Upper lobe of left lung (tissue), 4 donors: ENCODE results near the gene MRPL23.

Experiments used
- EP300 ChIP-seq, 4 donors: sonication (generic); formaldehyde crosslinking; IDR thresholded peaks; one replicate each; pipeline ENCODE4 v1.5.1; 2017; ENCODE audit warnings: antibody characterized with exemption in 4 of 4, control low read depth in 2 of 4
- POLR2A ChIP-seq, 4 donors: fragments of 450-650 bp; IDR thresholded peaks; one replicate each; pipeline ENCODE4 v1.5.1; 2016 to 2017; ENCODE audit warnings: antibody characterized with exemption in 4 of 4, mild to moderate bottlenecking in 2 of 4
- POLR2AphosphoS5 ChIP-seq, 2 donors: sonication (generic); formaldehyde crosslinking; IDR thresholded peaks; one replicate each; pipeline ENCODE4 v1.5.1; 2017; ENCODE audit warnings: antibody characterized with exemption in 2 of 2
- TF ChIP-seq, protein P1 (sequence below), 6 experiments: fragments of 450-650 bp in 4 of 6; fragments of 200-600 bp in 2 of 6; sonication (generic) in 2 of 6; IDR thresholded peaks; one replicate each; pipeline ENCODE4 v1.5.1; 2016 to 2019; ENCODE audit warnings: antibody characterized with exemption in 6 of 6

DNA sequence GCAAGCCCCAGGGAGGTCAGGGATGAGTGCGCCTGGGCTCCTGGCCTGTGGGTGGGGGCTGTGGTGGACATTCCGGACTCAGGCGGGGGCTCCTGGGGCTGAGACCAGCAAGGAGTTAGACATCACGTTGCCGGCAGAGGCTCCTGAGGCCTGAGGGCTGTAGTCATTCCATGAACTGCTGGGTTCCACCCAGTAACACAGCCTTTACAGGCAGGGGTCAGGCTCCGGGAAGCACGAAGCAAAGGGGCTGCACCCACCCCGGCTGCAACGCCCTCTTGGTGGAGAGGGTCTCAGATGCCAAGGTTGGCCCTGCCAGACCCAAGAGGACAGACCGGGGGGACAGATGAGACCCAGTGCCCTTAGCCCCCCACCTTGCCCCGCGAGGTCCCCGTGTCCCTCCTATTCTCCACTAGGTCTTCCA, 18.7 kb upstream of the MRPL23 start:
- TF ChIP-seq POLR2A (IDR thresholded peaks at IDR 0.05) (no peak), POLR2AphosphoS5 (IDR thresholded peaks at IDR 0.05) (no peak), EP300 (IDR thresholded peaks at IDR 0.05) (no peak)
- TF ChIP-seq, protein P1, sequence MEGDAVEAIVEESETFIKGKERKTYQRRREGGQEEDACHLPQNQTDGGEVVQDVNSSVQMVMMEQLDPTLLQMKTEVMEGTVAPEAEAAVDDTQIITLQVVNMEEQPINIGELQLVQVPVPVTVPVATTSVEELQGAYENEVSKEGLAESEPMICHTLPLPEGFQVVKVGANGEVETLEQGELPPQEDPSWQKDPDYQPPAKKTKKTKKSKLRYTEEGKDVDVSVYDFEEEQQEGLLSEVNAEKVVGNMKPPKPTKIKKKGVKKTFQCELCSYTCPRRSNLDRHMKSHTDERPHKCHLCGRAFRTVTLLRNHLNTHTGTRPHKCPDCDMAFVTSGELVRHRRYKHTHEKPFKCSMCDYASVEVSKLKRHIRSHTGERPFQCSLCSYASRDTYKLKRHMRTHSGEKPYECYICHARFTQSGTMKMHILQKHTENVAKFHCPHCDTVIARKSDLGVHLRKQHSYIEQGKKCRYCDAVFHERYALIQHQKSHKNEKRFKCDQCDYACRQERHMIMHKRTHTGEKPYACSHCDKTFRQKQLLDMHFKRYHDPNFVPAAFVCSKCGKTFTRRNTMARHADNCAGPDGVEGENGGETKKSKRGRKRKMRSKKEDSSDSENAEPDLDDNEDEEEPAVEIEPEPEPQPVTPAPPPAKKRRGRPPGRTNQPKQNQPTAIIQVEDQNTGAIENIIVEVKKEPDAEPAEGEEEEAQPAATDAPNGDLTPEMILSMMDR (IDR thresholded peaks at IDR 0.05): no peak
